GM19372 (cell line): ENCODE data around the gene ANXA6.
"Not testable (repeated sequence)": the region's sequence is repeated elsewhere in the genome, so short reads cannot be mapped to it uniquely, and the experiment has no call there.

Experiments used
- ATAC-seq: cut with Tn5 transposase; IDR thresholded peaks from one replicate; pipeline ENCODE4 v1.9.1; 2021; ENCODE audit warnings: mild to moderate bottlenecking, low read depth, moderate library complexity; ENCODE audit not compliant: unreplicated experiment

The ANXA6 gene

GRCh38 chr5:151157426-151158286, at the start of gene ANXA6:
ANXA6 (minus strand) TSS chr5:151157779; CDS start chr5:151147901, 9,878 bp downstream.
- ATAC-seq, result peak; percentile 63

GRCh38 chr5:151205411-151205810, 47.8 kb upstream of the ANXA6 start:
- ATAC-seq, result no peak

DNA sequence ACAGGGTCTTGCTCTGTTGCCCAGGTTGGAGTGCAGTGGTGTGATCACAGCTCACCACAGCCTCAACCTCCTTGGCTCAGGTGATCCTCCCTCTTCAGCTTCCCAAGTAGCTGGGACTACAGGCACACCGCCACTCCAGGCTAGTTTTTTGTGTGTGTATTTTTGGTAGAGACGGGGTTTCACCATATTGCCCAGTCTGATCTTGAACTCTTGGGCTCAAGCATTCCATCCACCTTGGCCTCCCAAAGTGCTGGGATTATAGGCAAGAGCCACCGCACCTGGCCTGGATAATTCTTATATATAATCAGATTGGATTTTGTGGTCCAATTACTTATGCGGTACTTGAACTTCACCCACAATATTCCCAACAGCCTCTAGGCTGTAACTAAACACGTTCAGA, 46.5 kb upstream of the ANXA6 start:
- no peak for ATAC-seq

DNA sequence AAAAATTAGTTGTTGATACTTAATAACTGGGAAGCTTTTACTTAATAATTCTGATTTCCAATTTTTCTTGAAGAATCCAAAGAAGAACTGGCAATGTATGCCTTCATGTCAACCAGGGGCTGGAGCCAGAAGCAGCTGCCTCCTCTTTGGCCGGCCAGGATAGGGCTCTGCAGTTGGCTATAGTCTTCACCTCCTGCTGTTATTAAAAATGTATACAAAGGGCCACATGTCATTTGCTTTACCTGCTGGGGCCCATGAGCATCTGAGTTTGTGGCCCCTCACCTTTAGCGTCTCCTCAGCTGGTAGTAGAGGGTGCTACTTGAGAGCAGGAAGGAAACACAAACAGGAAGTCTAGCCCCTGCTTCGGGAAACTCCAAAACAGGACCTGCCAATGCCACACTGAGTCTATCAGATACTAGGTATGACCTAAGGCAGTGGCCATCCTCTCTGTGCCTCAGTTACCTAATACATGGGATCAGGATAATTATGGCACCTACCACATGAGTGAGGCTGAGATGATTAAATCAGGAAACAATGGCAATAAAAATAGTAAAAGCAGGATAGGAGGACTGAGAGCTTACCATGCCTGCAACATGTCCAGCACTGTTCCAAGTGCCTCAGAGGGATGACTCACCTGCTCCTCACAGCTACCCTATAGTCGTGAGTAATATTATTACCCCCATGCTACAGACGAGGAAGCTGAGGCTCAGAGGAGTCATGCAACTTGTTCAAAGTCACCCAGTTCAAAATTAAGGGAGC, 45.0 kb upstream of the ANXA6 start:
- no peak for ATAC-seq

DNA sequence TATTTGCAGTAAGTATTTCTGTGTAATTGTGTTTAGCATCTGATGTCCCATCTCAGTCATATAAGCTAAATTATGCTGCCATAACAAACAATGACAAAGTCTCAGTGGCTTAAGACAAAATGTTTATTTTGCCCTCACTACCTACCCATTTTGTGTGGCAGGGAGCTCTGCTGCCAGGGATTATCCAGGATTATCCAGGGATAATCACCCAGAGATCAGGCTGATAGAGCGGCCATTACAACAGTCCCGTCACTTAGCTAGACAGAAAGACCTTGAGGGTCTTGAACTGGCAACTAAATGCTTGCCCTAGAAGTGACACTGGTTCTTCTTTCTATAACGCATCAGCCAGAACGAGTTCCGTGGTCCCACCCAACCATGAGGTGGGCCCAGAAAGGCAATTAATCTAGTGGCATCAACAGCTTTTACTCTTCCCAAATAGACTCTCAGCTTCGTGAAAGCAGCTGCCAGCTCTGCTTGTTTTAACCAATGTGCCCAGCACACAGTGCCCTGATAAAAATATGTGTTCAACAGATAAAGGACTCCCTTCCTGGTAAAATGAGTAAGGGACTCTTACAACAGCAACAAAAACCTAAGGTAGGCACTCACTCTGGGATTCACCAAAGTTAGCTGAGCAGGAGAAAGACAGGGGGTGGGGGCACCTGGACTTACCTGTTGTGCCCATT, 43.5 kb upstream of the ANXA6 start:
- no peak for ATAC-seq

DNA sequence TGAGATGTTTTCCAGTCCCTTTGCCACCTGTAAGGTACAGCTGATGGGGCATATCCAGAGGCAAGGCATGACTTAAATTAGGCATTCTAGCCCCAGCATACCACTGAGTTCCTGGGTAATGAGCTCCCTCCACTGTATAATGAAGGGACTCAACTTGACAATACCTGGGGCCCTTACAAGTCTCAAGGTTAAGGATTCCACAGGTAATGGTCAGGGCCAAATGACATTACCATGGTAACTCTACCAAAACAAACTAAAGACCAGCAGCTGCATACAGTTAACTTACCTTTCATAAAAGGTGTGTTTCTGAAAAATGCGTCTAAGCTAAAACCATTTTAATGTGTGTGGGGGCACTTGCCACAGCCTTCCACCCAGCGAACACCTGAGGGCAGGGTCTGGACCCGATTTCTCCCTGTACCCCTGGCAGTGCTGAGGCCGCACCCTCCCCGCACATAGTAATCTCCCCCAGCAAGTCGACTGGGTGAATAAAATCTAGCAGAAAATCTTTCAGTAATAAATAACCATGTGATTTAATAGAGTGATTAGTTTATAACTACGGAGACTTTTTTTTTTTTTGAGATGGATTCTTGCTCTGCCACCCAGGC, 42.1 kb upstream of the ANXA6 start:
- no peak for ATAC-seq

DNA sequence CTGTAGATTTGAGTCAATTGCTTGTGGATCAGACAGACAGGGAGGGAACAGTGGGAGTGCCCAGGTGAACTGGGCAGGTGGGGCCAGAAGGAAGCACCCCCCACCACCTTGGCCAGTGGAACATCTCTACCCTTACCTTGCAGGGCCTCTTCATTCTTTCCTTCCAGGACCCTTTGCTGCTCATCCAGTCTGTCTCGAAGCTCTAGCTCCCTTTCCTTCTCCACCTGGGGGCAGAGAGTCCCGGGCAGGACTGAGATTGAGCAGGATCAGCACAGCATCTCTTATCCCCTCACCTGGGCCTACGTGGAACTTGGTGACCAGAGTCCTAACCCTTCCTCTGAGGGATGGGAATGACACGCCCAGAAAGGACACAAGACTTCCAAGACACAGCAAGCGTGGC, 41.3 kb upstream of the ANXA6 start:
- no peak for ATAC-seq

- not testable (repeated sequence) for ATAC-seq
These were observed 39.7 kb upstream of the ANXA6 start for GRCh38 chr5:151197291-151197600.

DNA sequence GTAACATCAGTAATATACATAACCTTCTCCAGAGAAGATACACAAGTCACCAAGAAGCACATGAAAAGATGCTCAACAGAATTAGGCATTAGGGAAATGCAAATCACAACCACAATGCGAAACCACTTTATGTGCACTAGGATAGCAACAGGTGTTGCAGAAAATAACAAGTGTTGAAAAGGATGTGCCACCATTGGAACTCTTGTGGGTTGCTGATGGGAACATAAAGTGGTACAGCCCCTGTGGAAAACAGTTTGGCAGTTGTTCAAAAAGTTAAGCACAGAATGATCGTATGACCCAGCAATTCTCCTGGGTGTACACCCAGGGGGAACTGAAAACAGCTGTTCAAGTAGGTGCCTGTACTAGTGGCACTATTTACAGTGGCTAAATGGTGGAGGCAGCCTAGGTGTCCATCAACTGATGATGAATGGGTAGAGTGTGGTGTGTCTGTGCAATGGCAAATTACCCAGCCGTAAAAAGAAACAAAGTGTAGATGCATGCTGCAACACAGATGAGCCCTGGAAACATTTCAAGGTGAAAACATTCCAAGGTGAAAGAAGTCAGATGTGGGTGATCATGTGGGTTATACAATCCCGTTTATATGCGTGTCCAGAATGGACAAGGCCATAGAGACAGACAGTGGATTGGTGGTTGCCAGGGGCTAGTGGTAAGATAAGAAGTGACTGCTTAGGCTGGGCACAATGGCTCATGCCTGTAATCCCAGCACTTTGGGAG, 39.1 kb upstream of the ANXA6 start:
- peak; percentile 92 for ATAC-seq

DNA sequence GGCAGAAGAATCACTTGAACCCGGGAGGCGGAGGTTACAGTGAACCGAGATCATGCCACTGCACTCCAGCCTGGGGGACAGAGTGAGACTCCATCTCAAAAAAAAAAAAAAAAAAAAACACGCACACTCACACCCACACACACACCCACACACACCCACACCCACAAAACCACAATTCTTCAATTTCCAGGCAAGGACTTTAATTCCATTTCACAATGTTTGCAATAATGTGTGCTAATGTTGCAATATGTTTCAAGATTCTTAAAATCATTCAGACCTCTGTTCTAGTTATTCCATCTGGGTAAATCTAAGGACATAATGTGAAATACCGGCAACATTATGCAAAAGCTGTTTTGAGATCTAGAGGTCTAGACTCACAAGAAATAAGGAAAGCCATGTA, 38.0 kb upstream of the ANXA6 start:
- ATAC-seq, result no peak

DNA sequence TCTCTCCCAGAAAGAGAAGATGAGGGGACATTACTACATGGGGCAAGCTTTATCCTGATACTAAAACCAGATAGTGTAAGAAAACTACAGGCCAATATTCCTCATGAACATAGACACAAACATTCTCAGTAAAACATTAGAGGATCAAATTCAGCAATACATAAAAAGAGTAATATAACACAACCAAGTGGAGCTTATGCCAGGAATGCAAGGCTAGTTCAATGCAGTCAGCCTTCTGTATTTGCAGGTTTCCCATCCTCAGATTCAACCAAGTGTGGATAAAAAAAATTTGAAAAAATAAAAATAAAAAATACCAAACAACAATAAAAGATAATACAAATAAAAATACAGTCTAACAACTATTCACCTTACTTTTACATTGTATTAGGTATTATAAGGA, 35.0 kb upstream of the ANXA6 start:
- ATAC-seq, result no peak

DNA sequence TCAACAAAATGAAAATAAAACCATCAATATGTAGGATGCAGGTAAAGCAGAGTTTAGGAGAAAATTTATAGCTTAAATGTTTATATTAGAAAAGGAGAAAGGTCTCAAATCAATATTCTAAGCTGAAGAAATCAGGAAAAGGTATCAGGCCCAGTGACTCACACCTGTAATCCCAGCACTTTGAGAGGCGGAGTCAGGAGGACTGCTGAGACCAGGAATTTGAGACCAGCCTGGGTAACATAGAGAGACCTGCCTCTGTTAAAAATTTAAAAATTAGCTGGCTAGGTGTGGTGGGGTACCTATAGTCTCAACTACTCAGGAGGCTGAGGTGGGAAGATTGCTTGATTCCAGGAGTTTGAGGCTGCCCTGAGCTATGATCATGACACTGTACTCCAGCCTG, 34.1 kb upstream of the ANXA6 start:
- no peak for ATAC-seq

DNA sequence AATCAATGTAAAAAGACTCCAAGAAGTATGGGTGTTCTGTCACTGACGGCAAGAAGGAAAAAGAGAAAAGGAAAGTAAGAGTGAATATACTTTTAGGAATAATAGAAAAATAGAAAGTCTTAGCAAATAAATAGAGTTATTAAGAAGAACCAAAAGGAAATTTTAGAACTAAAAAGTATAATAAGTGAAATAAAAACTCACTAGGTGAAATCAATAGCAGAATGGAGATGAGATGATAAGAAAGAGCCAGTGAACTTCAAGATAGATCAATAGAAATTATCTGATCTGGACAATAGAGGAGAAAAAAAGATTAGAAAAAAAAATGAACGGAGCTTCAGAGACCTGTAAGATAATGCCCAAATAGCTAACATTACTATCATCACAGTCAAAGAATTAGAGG, 31.6 kb upstream of the ANXA6 start:
- no peak for ATAC-seq

- no peak for ATAC-seq
These were observed 29.0 kb upstream of the ANXA6 start for GRCh38 chr5:151186538-151186937.

- ATAC-seq, result no peak
These were observed 28.5 kb upstream of the ANXA6 start for GRCh38 chr5:151186052-151186451.

DNA sequence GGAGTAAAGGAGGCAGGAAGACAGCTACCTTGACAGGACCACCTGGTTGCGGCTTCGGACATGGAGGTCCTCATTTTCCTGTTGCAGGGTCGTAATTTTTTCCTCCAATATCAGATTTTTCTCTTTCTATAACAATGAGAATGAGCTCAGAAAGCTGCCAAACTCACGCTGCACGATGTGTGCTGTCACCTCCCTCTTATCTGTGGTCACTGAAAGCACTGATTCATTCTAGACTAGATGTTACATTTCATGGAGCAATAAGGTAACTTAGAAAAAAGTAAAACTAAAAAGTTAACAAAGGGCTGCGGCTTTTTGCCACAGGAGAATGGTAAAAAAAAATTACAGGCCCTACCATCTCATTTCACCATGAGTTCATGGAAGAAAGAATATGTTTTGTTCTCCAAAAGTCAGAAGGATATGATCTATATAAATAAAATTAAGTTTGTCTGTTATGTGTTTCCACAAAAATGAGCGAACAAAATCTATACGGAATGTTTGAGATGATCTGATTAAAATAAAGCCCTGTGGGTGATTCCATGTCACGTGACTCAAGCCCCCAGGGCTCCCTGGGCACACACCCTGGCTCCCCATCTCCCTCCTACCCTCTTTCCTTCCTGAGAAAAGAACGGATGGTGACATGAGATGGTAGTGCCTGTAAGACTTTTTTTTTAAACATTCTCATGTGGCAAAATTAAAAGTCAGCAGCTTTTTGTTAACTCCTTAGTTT, 26.9 kb upstream of the ANXA6 start:
- ATAC-seq, result no peak

GRCh38 chr5:151183456-151184245, 26.1 kb upstream of the ANXA6 start:
- ATAC-seq, result no peak

- no peak for ATAC-seq
These were observed 25.4 kb upstream of the ANXA6 start for GRCh38 chr5:151182976-151183375.

DNA sequence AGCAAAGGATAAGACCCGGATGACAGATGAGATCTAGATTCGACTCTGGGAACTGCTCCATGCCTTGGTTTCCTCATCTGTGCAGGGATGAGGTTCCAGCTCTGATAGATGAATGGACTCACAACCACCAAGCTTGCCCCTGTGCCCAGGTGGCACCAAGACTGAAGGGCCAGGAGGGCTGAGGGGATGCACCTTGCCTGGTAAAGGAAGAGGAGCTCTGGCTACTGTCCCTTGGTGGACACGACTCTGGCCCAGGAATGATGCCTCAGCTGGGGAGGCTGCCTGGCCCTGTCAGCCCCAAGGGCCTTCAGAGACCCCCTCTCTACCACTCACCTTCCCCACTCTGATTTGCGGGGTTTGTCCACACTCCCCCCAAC, 24.9 kb upstream of the ANXA6 start:
- ATAC-seq, result no peak
